GM12865 (cell line): Measurements from ENCODE around the gene TCF12.

Experiments used
- DNase-seq: peaks from one replicate; pipeline ENCODE4 v3.0.0; 2010; ENCODE audit warnings: low read depth
- H3K4me3 ChIP-seq: 2 replicates; pipeline ENCODE4 v1.5.1; 2011; ENCODE audit warnings: mild to moderate bottlenecking, low read depth, low read length, control low read depth
- TF ChIP-seq, protein P1 (sequence below): IDR thresholded peaks from 2 replicates; pipeline ENCODE4 v1.5.1; 2011; ENCODE audit warnings: low read length, control low read depth, low read depth, inconsistent platforms; ENCODE audit not compliant: insufficient read depth; ENCODE audit errors: missing control alignments

Gene TCF12

DNA sequence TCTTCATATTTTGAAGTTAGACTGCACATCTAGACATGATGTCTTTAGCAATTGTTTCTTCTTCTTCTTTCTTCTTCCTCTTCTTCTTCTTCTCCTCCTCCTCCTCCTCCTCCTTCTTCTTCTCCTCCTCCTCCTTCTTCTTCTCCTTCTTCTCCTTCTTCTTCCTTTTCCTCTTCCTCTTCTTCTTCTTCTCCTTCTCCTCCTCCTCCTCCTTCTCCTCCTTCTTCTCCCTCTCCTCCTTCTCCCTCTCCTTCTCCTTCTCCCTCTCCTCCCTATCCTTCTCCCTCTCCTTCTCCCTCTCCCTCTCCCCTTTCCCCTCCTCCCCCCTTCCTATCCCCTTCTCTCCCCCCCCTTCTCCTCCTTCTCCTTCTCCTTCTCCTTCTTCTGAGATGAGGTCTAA is 21.9 kb downstream of the TCF12 start:
- TF ChIP-seq, protein P1, sequence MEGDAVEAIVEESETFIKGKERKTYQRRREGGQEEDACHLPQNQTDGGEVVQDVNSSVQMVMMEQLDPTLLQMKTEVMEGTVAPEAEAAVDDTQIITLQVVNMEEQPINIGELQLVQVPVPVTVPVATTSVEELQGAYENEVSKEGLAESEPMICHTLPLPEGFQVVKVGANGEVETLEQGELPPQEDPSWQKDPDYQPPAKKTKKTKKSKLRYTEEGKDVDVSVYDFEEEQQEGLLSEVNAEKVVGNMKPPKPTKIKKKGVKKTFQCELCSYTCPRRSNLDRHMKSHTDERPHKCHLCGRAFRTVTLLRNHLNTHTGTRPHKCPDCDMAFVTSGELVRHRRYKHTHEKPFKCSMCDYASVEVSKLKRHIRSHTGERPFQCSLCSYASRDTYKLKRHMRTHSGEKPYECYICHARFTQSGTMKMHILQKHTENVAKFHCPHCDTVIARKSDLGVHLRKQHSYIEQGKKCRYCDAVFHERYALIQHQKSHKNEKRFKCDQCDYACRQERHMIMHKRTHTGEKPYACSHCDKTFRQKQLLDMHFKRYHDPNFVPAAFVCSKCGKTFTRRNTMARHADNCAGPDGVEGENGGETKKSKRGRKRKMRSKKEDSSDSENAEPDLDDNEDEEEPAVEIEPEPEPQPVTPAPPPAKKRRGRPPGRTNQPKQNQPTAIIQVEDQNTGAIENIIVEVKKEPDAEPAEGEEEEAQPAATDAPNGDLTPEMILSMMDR, result no peak
- no peak overlapping the region for H3K4me3 ChIP-seq
- DNase-seq, result no peak

DNA sequence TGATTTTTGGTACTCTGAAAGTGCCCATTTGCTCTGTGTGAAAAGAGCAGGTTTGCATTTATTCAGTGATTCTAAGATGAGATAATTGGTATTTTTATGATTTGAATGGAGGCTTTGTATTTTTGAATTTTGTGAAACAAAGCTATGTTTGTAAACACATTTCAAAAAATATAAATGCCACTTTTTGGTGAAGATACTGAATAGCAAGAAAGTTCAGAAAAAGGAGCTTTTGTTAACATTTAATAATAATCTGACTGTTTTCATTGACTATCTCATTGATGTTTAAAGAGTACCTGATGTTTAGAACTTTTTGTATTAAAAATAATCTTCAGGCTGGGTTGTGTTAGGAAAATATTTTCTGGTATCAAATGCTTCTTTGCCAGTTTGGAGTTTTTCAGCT is 23.7 kb downstream of the TCF12 start:
- no peak for DNase-seq
- TF ChIP-seq, protein P1, result no peak
- H3K4me3 ChIP-seq, result no peak overlapping the region

DNA sequence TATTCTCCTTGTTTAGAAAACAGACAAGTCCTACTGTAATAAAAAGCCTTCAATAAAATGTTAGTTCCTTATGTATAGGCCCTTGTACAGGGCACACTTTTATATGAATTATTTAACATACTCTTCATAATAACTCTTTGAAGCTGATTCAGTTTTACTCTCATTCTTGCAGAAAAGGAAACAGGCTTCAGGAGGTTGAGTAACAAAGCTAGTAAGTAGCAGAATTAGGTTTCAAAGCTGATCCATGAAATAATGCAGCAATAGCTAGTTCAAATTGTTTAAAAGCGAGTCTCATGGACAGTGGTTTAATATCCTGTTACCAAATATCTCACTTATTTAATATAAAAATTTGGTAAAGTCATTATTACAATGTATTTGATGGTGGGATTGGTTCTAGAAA is 25.0 kb downstream of the TCF12 start:
- no peak for DNase-seq
- H3K4me3 ChIP-seq, result no peak overlapping the region
- TF ChIP-seq, protein P1, result no peak

- TF ChIP-seq, protein P1, result no peak
- no peak overlapping the region for H3K4me3 ChIP-seq
- no peak for DNase-seq
These were observed 26.0 kb downstream of the TCF12 start for GRCh38 chr15:56944485-56944884.

DNA sequence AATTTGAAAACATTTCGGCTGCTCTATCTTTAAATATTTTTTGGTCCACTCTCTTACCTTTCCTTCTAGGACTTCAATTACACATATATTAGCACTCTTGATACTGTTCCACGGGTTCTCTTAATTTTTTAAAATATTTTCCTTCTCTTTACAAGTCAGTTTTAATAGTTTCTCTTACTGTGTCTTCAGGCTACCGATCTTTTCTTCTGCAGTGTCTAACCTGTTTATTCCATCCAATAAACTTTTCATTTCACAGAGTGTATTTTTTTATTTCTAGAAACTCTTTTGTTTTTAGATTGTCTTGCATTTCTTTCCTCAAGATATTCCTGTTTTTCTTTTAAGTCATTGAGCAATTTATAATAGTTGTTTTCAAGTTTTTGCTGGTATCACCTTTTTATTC is 27.7 kb downstream of the TCF12 start:
- no peak overlapping the region for H3K4me3 ChIP-seq
- DNase-seq, result no peak
- TF ChIP-seq, protein P1, result no peak

DNA sequence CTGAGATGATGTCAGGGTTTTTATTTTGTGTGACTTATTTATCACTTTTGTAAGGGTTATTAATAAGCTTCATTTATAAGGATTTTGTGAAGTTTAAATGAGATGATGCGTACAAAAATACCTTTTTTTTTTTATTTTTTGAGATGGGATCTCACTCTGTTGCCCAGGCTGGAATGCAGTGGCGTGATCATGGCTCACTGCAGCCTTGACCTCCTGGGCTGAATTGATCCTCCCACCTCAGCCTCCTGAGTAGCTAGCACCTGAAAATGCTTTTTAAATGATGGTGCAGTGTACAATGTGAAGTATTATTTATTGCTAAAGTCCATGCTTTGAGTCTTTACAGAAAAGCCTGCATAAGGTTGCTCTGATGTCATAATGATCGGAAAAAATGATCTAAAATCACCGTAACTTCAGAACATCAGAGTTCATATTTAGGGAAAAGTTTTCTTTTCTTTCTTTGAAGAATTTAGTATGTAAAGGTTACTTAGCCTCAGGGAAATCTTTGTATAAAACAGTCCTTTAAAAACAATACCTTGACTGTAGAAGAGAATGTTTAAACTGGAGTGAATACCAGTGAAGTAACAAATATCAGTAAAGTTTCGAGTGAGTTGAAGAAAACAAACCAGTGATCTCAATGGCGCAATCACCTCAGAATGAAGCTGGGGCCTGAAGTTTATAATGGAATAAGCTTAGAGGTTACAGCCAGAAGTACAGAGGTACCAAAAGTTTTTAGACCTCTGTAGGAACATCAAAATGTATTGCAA is 29.7 kb downstream of the TCF12 start:
- TF ChIP-seq, protein P1, result no peak
- no peak overlapping the region for H3K4me3 ChIP-seq
- no peak for DNase-seq

GRCh38 chr15:56948764-56949101 is 30.3 kb downstream of the TCF12 start:
- TF ChIP-seq, protein P1, result no peak
- H3K4me3 ChIP-seq, result no peak overlapping the region
- DNase-seq, result no peak
